NCI-H2196 treated with DMSO at 0.1 percent for 48 hours (cell line): ENCODE measurements around the gene OTUD7B.
"Not testable (repeated sequence)": the region's sequence is repeated elsewhere in the genome, so short reads cannot be mapped to it uniquely, and the experiment has no call there.

Experiments
- DNase-seq: peaks from one replicate; lab custom pipeline; 2025; ENCODE audit not compliant: unreplicated experiment; lab: John Stamatoyannopoulos, UW

The OTUD7B gene

DNA sequence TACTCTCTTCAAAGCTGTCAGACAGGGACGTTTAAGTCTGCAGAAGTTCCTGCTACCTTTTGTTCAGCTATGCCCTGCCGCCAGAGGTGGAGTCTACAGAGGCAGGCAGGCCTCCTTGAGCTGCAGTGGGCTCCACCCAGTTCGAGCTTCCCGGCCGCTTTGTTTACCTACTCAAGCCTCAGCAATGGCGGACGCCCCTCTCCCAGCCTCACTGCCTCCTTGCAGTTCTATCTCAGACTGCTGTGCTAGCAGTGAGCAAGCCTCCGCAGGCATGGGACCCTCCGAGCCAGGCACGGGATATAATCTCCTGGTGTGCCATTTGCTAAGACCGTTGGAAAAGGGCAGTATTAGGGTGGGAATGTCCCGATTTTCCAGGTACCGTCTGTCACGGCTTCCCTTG is 53.0 kb downstream of the OTUD7B start:
- not testable (repeated sequence) for DNase-seq

DNA sequence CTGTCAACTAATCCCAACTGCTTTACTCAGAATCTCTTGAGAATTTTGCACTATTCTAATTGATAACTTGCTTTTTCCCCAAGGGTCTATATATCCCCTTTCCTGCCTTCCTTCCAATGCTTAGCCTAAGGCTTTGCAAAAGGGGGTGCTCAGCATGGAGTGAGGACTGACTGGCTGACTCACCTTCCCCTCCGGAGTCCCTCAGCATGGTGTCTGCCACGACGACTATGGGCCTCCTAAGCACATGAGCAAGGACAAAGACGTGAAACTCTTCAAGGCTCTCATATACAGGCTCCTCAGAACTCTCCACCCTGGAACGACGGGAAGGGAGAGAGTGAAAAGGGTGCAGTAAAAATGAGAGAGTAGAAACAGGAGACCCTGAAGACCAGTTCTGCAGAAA is 60.6 kb downstream of the OTUD7B start:
- no peak for DNase-seq

DNA sequence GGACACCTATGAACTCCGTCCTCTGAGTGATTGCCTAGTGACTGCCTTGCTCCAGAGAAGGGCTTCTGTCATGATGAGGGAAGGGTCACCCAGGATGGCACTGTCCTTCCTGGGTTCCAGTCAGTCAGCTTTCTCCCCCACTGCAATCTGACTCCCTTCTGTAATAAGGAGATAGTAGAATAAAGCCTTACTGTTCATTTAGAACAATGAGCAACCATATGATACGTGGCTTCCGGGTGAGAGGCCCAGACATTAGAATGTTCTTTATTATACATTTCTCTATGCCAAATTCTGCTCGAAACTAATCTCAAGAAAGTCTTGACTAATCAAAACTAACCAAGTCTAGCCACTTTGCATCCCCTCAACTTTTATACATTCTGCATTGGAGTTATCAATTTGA is 65.3 kb downstream of the OTUD7B start:
- DNase-seq: no peak

DNA sequence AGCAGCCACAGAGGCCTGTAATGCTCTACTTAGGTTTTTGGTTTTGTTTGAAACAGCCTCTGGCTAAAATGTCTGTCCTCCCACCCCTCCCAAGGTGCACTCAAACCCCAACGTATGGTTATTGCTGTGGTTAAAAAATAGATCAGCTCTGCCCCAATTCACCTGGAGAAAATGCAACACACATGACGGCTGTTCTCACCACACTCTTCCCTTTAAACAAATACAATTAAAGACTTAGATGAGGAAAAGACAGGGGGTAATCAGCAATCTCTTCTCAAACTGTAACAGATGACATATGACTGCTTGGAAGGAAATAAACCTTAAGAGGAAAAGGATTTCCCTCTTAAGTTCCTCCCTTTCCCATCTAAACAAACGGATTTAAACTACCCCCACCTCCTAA is 67.6 kb downstream of the OTUD7B start:
- DNase-seq: no peak

DNA sequence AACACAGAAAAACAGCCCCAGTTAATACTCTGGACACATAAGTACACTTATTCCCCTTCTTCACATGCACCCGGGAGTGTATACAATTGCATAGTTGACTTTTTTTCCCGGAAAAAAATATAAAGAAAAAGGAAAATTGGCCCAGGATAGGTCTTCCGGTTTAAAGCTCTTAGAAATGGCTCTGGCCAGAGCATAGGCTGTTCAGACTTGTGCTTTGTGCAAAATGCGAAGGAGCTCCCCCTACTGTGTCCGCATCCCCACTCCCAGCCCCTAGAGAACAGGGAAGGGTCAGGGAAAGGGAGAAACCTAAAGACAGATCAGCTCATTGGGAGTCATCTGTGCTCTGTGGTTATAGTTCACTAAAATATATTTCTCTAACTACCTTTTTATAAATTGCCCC is 68.3 kb downstream of the OTUD7B start:
- no peak for DNase-seq

DNA sequence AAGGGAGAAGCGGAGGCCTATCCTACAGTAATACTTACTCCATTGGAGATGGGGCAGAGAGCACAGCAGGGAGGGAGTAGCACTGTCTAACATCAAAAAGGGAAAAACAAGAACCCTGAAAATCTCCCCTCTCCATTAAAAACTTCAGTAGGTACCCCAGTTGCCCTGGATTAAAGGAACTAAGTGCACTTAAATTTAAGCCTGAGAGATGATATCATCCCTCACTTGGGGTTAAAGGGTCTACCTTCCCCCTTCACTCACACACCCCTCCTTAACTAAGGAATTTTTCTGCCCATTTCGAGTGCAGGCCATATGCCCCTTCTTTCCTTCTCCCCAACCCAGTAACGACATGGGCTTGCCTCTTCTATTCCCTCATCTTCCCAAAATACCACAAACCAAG is 70.1 kb downstream of the OTUD7B start:
- no peak for DNase-seq

DNA sequence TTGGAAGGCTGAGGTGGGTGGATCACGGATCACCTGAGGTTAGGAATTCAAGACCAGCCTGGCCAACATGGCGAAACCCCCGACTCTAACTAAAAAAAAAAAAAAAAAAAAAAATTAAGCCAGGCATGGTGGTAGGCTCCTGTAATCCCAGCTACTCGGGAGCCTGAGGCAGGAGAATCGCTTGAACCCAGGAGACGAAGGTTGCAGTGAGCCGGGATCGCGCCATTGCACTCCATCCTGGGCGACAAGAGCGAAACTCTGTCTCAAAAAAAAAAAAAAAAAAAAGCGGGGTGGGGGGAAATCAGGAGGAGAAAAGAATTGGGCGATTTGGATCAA is 71.9 kb downstream of the OTUD7B start:
- not testable (repeated sequence) for DNase-seq

DNA sequence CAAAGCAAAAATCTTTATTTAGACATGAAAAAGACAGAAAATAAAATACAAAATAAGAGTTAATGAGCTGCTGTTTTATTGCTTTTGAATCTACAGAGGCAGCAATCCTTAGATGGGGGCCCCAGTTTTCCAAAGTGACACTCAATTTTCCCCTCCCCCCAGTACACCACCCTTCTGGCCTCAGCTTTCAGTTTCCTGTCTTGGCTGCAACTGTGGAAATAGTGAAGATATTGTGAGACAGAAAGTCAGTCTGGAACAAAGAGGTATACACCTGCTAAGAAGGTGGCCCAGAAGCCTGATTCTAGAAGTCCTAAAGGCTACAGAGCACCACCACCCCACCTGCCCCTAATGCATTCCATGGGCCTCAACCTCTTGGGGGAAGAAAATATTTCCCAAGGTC is 72.8 kb downstream of the OTUD7B start:
- no peak for DNase-seq

DNA sequence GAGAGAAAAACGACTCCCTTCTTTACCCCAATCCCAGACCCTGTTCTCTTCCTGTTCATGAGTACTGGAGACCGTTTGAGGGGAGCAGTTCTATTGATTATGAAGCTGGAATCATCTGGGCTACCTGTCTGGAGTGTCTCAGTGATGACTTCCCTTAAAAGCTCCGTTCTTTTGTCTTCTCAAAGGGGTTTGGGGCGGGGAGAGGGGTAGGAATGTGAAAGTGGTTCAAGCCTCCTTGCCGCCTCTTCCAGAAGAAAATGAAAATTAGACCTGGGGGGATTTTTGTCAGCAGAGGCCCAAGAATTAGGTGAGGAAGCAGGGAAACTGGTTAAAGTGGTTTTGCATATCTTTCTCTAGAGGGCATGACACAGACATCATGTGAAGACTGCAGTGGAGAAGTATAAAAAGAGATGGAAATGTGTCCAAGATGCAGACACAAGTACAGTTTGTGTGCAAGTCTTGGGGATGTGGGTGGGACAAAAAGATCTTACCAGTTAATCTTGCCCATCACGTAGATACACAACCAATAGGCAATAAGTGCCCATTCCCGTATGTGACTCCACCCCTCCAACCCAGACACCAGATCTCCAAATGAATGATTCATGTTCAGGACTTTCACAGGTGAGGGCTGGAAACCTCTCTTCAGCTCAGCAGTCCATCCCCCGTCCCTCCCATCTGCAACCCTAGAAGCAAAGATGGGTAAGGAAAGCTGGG is 73.4 kb downstream of the OTUD7B start:
- no peak for DNase-seq

DNA sequence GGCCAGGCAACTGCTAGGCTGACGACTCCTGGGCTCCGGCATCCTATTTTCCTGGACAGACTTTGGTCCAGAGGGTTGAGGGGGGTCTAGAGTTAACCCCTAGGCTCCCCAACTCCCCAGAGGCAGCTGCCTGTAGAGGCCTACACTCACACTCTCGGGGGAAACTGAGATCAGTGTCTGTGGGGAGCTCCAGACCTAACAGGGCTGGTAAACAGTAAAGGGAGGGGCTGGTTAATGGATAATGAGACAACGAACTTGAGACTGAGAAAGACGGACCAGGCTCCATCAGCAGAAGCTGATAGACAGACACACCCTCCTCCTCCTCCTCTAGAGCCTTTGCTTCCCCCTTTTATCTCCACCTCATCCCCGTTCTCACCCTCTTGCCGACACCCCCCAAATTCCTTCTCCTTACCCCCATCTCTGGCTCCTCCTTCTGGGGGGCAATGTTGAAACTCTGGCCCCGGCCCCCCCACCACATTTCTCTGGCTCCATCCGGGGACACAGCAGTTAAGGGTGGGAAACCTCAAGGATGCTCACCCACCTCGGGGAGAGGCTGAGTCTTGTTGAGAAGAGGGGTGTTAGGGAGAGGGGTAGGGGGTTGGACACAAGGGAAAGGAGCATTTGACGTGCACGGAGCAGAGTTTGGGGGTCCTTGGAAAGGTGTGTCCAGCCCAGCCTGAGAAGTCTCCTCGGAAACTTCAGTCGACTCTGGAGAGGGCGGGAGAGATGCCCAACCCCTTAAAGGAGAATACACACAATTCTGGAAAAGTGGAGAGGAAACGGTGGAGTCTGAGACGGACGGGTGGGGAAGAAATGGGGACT is 74.1 kb downstream of the OTUD7B start, which contains the start of gene MTMR11:
Gene MTMR11, minus strand, starts transcription at position 710 of the 822 bp plus-strand sequence. Its CDS starts 232 bp downstream, at position 478.
- DNase-seq: no peak

DNA sequence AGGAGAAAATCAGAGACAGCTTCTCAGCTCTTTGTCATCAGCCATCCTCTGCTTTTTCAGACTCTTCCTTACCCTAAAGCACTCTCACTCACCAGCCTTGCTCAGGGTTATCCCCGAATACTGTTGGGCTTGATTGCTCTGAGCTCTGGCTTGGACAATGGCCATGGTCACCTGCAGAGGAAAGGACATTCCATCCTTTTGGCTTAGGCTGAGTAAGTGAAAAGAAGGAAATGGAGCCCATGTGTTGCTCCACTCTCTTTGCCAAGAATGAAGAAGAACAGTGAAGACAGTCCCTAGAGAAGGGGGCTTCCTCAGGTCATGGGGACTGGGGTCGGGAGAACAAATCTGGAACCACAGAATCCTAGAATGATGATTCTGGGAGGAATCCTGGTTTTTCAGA is 76.2 kb downstream of the OTUD7B start:
- no peak for DNase-seq

DNA sequence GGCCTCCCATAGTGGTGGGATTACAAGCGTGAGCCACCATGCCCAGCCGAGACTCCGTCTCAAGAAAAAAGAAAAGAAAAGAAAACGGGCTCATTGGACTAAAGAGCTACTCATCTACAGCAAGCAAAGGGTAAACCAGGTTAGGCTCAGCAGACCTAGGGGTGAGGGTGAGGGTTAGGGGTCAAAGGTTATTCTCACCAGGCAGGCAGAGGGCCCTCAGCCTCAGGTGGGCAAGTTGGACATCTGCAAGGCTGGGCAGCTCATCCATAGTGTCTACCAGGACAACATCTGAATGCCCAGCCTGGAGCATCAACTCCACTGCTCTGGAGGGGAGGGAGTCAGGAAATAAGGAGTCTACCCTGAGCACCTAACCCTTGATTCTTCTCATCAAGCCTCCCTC is 77.3 kb downstream of the OTUD7B start:
- DNase-seq: no peak

DNA sequence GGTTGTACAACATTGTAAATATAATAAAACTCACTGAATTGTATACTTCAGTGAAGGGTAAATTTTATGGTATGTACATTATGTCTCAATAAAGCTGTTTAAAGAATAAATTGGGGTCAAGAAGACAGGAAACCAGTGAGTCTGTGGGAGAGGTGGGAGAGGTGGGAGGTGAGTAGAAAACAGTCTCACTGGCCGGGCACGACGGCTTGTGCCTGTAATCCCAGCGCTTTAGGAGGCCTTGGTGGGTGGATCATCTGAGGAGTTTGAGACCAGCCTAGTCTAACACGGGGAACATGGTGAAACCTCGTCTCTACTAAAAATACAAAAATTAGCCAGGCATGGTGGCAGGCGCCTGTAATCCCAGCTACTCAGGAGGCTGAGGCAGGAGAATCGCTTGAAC is 78.1 kb downstream of the OTUD7B start:
- DNase-seq: no peak

DNA sequence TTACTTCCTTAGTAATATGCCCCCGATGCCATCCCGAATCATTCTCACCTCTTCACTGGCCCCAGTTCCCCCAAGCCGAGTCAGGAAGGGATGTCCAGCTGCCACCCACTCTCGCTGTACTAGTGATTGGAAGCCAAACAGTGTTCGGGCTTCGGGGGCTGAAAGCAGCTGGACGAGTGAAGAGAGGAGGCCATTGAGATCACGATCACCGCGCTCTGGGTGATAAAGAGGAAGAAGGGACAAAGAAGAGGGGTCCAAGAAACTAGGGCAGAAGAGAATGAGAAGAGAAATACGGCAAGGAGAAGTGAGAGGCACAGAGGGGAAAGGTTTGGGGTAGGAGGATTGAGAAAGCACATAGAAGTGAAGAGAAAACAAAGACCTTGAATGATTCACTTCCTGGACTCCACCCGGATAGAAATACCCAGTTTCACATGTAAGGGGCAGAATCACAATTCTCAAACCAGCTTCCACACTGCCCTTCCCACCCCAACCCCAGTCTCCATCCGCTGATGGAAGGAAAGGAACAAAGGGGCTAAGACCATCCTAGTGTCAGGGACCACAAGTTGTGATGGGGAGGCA is 79.2 kb downstream of the OTUD7B start:
- no peak for DNase-seq

DNA sequence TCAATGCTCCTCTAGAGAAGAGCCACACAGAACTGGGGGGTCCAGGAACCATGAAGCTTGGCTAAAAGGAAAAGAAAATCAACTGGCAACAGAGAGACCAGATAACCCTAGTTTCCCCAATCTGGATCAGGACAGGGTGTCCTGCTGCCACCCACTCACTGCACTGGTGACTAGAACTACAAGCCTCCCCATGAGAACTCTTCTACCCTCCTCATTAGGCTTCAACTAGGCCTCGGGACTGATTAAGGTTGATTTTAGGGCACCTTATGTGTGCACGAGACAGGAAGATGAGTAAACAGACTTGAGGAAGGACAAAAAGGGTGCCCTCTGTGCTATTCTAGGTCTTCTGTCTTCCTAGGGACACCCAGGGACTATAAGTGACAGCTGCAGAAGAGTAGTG is 80.7 kb downstream of the OTUD7B start:
- no peak for DNase-seq

DNA sequence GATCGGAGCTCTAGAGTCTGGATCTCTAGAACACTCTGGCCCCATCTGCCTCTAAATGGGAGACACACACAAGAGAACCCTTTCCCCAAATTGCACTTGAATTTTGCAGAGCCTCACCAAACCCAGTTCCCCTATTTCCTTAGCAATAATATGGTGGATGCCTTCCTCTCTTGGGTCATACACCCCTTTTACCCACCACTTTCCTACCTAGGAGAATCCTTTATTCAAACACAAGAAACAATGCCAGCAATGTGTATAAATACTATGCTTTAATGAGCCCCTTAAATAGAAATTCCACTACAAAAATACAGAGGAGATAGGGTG is 82.2 kb downstream of the OTUD7B start:
- no peak for DNase-seq

DNA sequence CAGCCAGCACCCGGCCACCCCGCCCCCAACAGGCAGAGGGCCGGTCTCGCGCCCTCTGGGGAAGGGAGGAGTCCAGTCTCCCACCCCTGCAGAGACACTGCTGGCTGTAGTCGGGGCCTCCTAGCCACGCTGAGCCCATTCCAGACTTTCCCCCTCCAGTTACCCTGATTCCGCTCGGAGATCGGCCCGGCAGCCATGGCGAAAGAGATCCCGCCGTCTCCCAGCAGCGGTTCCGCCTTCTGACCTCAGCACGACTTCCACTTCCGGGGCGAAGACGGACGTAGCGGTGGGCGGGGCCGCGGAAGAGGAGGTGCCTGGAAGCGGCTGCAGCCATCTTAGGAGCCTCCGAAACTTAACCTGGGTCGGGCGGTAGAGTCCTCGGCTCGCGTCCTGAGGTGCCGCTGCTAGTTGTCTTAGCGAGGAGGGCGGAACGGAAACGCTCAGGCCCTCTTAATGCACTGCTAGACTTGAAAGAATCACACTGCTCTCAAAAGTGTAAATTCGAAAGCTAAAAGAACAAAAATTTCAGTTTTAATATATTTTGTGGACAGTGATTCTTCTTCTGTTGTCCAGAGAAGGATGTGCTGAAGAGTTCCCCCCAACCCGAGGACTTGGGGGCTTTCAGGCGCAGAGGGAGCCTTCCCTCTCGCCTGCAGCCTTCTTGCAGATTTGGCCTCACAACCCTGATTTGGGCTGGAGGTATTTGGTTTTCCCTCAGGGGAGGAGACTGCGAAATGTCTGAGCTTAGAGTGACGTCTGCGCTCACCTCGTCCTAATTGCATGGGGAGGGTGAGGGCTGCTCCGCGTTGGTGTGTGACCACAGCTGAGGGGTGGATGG is 82.7 kb downstream of the OTUD7B start, which contains the start of gene SF3B4:
Gene SF3B4, minus strand, starts transcription at position 241 of the 838 bp plus-strand sequence. Its CDS starts 44 bp downstream, at position 197.
- DNase-seq: peak; percentile 94

DNA sequence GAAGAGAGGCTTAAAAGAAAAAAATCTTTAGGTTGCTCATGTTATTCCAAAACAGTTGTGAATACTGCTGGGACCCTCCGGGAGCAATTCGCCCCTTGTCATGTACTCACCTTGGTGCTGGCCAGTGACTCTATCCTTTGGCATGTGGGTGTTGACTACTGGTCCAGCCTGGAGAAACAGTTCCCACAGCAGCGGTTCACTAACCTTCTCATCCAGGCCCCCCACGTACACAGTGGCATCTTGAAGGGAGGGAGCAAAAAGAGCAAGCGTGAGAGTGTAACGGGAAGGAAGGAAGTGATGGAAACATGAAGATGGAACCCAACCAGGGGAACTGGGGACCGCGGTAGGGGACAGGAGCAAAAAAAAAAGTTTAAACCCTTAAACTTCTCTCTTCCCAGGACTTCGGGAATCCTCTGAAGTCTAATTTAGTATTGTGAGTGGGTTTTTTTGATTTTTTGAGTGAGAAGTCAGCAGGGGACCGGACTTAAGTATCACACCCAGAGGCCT is 83.4 kb downstream of the OTUD7B start:
- no peak for DNase-seq

DNA sequence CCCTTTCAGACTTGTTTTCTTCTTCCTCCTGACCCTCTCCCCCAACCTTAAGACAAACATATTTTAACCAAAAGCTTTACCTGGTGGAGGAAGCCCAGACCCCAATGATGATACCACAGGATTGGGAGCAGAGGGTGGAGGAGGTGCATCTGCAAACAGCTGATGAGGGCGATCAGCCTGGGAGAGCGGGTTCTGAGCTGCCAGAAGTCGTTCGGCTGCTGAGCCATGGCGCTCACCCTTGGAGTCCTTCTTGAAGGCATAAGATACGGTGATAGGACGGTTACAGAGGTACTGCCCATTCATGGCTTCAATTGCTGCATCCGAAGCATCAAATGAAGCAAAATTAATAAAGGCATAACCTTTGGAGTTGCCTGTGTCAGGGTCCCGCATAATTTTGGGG is 84.2 kb downstream of the OTUD7B start:
- DNase-seq: no peak

DNA sequence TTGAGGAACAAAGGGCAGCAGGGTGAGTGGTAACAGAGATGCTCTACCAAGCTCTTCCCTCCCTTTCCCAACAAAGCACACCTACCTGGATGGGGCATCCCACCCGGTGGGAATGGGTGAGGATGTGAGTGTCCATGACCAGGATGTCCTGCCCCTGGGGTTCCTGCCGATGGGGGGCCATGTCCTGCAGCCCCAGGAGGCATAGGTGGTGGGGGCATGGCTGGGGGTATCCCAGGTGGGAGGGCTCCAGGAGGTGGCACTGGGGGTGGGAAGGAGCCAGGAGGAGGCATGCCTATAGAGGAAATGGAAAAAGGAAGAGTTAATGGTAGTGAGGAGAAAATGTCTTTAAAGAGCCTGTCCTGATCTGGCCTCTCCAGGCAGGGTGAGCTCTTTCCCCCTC is 84.8 kb downstream of the OTUD7B start:
- no peak for DNase-seq

DNA sequence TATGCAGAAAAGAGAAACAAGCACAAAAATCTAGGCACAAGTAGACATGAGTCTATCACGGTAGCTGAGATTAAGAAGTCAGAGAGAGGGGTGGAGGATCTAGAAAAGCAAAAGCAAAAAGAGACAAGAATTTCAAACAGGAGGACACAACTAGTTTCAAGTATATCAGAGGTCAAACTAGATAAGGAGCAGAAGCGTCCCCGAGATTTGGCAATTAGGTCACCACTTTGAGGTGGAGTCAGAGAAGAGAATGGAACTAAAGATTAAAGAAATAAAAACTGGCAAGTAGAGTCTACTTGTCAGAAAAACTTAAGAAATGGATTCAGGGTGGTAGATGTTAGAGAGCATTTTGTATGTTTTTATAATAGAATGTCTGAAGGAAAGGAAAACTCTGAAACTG is 85.2 kb downstream of the OTUD7B start:
- DNase-seq: no peak
